HPDE6-E6E7 (cell line): ENCODE results near the gene CNTNAP4.

Experiments
- DNase-seq: peaks from one replicate; pipeline ENCODE4 v3.0.0; 2011; ENCODE audit warnings: missing footprints; ENCODE audit errors: extremely low spot score

The CNTNAP4 gene

DNA sequence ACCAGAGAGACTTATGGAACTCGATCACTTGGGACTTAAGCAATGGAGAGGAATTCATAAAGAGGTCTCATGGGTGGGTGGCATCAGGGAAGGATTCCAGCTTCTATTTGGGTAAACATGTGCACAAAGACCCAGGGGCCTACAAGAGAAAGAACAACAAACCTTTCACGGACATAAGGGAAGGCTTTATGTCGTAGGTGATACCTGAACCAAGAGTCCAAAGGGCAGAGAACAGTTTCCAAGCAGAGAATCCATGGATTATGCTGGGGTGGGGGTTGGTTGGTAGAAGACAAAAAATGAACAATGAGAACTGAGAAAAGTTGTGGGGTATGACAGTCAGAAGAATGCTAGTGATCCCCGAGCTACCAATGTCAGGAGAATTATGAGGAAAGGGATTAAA lies 119.8 kb downstream of the CNTNAP4 start:
- DNase-seq = no peak

DNA sequence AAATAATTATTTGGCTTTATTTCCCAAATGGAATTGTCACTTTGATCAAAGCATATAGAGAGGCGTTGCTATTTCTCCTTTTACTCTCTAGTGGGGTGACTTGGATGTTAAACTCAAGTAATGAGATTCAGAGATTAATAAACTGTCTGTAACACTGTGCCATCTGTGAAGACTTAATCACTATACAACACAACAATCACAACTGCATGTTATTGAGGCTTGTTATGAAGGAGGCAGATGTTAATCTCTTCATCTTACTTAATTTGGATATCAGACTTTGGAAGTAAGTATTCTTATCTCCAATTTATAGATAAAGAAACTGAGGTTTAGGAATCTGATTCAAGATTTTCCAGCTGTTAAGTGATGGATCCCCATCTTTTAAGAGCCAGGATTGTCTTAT lies 132.5 kb downstream of the CNTNAP4 start:
- DNase-seq = no peak

DNA sequence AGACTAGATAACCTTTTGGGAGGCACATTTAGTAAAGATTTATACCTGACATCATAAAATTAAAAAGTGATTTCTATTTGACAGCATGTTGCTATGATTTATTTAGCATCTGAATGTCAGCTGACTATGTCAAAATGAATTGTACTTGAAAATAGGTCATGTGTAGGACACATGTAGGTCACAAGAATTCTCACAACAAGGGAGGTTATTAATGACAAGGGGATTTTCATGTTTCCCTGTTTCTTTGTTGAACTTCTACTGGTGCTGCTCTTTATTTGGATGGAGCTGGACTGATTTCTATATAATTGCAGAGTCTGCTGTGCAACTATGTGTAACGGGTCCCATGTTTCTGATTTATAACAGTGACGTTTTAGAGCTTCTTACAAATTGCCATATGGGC lies 144.4 kb downstream of the CNTNAP4 start:
- DNase-seq = no peak

DNA sequence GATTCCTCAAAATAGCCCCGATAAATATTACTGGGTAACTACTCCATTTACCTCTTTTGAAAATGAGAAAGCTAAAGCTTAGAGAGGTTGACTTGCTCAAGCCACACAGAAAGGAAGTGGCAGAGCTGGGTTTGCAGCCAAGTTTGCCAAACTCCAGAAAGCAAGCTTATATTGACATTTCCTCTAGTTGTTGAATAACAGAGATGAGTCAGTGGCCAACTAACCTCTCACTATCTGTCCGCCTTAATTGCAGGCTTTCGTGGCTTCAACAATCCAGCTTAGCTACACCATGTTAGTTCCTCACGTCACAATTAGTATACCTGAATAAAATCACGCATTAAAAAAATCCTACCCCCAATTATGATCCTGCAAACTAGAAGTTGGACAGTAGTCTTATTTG lies 151.7 kb downstream of the CNTNAP4 start:
- DNase-seq = no peak

DNA sequence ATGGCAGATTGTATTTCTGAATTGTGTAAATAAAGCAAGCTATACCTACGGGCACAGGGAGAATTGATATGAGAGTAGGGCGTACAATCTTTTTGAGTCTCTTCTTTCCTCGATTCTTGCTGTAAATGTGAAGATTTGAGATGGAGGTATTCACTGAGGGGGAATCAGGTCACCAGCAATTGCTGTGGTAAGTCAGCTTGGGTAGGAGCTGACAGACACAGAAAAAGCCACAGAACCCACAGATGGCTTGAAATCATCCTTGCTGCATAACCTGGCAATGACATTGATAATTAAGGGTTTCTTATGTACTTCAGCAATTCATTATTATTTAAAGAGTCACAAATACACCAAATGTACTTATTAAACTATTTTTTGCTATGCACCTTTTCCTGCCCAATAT lies 164.2 kb downstream of the CNTNAP4 start:
- DNase-seq = no peak

DNA sequence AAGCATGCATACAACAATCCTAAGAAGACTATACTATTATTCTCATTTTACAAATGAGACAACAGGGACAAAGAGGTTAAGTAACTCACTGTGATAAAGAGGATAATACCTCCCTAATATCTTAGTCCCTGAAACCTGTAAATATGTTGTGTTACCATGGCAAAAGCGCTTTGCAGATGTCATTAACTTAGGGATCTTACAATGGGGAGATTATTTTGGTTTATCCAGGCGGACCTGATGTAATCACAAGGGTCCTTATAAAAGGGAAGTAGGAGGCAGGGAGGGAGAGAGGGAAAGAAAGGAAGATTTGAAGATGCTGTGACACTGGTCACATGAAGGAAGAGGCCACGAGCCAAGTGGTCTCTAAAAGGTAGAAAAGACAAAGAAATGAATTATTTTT lies 164.7 kb downstream of the CNTNAP4 start:
- DNase-seq = no peak

DNA sequence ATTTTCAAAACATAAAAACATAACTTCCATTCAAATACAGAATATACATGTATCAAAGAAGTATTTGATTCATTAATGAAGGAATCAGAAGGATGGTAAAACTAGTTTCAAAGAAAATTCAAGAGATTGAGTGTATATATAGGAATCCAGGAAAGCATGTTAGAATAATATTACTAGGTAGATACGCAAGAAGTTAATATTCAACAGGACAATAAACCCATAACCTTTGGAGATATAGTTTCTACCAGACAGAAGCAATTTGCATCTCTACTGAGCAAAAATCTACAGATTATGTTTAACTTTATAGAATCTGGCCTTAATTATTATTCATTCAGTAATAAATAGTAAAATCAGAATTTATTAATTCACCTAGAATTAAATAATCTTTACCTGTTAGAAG lies 166.8 kb downstream of the CNTNAP4 start:
- DNase-seq = no peak

DNA sequence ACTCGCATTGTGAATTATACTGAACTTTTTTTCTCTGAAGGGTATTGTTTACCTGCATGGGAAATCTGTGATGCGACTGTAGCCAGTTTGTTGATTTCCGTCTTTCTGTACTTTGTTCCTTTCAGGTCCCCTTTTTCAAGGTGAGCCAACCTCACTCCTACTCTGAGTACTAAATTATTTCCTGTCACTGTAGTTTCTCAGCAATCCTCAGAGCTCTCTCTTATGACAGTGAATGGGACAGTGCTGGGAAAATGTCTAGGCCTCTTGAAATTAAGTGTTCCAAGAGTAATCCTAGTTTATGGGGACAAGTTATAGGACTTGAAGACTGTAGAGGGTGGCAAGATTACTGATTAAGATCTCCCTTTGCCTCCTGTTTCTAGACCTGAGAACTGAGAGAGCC lies 167.6 kb downstream of the CNTNAP4 start:
- no peak for DNase-seq

DNA sequence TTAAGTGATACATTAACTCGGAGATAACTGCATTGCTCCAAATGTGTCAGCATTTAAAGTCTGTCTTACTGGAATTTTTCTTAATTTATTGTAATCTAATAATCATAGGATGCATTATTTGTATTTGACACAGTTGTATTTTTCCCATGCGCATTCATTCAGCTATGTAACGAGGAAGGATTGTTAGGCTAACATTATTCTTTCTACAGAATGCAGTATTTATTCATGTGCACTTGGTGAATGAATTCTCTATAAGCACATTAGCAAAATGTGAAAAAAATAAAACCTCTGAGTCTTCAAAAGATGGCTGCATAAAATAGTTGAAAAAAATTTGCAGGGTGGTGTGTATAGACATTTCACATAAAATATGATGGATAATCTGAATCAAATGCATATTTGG lies 168.6 kb downstream of the CNTNAP4 start:
- DNase-seq = no peak

DNA sequence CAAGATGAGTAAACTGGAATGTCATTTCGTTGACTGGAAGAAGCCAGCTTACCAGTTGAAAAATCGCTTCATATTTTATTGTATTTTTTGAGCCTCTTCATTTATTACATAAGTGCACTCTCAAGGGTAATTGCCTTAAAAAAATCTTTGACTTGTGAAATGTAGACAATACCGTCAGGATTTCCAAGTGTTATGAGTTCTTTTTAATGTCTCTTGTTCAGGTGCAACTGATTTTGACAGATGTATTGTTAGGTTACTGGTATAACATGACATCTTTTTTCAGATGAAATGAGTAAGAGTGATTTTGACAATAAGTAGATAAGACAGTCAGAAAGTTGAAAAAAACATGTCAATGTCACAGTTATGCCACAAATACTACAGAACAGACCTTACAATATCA lies 169.1 kb downstream of the CNTNAP4 start:
- no peak for DNase-seq

DNA sequence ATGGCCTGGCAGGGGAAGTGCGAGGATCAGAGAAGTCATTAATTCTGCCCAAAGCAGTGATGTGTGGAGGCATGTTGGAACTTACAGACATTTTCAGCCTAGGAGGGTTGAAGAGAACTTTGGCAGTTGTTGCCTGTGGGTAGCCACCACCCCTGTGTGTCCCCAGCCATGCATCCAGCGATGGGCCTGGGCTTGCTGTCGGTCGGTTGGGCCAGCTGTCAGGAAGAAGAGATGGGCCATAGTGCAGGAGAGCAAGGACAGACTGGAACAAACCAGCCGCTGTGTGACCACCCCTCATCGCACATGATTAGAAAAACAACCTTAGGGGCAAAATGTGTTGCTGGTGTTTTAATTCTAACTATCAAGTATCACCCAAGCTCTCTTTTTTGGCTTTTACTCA lies 173.7 kb downstream of the CNTNAP4 start:
- no peak for DNase-seq

DNA sequence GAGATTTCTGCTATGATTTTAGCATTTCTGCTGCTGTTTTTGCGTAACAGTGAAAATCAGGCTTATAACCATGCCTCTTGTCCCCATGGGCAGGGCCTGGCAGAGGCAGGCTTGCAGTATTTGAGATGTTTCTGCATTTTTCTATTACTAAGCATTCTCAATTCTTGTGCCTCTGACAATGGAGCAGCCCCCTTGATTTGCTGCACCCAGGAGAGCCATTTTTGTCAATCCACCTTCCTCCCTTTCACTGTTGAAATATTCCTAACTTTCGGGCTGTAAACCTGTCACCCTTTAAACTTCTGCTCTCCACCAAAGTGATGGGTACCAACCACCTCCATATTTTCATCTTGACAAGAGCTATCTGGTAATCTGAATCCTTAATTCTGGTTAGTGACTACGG lies 178.1 kb downstream of the CNTNAP4 start:
- no peak for DNase-seq

DNA sequence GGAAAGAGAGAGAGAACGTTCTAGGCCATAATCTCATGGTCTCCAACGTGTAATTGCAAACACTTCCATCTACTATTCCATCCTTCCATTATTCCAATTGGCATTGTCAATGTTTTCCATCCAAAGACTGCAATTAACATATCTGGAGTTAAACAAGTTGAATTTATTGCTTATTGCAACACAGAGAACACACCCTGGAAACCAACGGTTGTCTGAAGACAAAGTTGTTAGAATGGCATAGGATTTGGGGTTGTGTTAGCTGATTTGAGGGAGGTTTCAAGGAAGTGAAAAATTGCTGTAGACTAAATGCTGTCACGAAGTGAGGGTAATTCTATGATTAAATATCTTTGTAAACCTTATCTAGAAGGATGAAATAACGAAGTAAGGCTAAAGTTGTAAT lies 178.8 kb downstream of the CNTNAP4 start:
- no peak for DNase-seq

DNA sequence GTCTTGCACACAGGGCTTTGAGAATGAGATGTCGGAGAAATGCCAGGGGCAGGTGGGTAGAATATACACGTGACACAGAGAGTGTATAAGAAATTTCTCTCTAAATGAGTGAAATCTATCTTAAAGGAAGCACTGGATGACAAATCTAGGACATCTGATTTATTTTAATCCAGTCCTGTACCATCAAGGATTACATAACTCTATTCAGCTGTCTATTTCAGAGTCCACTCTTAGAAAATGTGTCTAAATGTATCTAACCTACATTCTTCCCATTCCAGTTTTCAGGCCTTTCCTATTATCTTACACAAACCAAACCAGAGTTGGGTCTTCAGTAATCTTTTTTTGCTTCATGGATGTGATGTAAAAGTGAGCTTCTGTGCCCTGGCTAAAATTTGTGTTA lies 181.9 kb downstream of the CNTNAP4 start:
- DNase-seq = no peak

DNA sequence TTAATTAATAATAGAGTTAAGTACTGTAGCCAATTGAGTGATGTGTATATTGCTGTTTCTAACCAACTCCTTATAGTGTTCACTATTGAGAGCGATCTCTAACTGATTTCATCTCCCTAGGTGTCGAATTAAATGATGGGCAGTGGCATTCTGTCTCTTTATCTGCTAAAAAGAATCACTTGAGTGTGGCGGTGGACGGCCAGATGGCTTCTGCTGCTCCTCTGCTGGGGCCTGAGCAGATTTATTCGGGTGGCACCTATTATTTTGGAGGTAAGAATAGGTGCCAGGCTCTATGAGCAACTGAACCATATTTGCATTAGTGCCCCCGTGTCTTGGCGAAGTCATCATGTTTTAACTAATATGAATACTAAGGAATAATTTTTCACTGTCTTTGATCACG lies 184.6 kb downstream of the CNTNAP4 start:
- no peak for DNase-seq

DNA sequence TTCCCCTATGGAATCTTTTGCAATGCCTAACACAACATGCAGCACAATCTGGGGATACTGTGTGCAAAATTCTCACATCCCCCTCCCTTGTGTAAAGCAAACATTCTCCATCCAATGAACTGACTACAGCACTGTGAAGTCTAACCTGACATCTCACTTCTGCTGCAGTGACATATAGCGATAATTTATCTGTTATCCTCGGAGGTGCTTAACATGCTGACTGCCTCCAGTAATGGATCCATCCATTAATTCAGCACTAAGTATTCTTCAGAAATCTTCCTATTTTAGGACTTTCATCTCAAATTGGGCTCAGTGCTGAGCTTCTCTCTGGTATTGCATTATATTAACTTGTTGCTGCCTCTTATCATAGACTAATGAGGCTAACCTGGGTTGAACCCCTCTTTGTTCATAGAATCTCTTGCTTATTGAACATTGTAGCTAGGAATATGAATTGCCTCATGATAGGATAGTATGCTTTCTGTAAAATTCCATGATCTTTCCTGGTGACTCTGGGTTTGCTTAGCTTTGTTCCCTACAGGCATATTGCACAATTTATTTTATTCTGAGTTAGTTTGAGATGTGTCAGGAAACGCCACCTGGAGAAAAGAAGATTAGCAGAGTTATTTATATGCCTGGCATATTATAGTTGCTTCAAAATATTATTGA lies 187.9 kb downstream of the CNTNAP4 start:
- no peak for DNase-seq

DNA sequence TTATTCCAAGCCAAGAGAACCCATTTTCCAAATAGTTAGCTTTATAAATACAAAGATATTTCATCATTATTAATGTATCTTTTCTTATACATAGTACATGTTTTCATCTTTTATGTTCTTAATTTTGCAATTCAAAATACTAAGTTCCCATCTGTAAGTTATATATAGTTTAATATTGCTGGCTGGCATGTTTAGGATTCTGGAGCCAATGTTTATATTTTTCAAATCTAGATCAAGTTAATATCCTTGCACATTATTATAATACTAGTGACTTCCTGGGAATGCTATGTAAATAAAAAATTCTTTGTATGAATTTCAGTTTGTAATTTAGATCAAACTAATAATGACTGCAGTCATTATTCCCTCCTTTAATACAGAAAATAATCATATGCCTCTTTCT lies 189.7 kb downstream of the CNTNAP4 start:
- DNase-seq = no peak

DNA sequence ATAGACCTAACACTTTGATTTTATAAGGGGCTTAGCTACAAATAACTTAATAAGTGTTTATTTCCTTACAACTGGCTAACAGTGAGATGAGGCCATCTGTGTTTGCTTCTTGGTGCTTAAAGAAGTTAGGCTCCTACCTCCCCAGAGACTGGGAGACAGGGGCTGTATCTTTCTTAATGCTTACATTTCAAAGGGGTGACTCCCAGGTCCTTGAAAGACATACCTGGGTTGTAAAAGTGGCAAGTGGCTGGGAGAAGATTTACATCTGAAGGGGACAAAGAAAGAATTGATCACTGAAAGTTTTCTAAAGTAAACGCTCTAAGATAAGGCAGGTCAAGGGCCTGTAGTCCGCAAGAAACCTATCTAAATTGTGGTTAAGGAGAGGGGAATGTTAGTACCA lies 196.8 kb downstream of the CNTNAP4 start:
- DNase-seq = no peak

DNA sequence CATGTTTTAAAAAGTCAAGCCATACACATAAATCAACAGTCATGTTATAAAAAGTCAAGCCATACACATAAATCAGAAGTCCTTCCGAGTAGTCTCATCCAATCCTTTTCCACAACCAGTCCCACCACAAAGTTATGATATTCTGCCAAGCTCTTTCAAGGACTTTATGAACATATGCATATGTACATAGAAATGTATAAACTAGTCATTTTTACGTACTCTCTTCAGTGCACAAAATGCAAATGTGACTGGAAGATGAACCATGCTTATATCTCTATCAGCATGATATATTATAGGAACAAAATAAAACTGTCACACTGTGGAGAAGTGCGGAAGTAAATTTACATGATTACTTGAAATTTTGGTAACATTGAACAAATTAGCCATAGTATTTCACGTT lies 200.9 kb downstream of the CNTNAP4 start:
- DNase-seq = no peak

DNA sequence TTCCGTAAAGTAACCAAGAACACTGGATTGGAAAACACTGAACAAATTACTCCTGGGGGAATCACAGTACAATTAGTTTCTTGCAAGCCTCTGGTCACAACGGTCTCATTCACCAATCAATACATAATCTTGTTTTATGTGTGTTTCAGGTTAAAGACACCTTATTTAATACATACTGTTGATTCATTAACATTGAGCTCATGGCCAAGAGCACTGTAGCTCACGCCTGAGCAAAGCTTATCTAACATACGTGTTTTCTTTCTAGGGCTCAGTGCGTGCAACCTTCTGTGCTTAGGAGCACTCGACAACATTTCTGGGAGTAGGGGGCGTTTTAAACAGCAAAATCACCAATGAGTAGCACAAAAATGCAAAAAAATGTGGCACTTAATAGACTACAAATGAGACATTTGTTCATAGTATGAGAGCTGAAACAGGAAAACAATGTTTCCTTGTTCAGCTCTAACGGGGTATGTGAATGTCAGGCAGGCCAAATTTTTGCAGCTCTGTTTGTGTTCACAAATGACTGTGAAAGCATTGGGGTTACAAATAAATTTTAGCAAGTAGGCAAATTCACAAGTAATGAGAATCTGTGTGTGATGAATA lies 206.2 kb downstream of the CNTNAP4 start:
- DNase-seq = no peak

DNA sequence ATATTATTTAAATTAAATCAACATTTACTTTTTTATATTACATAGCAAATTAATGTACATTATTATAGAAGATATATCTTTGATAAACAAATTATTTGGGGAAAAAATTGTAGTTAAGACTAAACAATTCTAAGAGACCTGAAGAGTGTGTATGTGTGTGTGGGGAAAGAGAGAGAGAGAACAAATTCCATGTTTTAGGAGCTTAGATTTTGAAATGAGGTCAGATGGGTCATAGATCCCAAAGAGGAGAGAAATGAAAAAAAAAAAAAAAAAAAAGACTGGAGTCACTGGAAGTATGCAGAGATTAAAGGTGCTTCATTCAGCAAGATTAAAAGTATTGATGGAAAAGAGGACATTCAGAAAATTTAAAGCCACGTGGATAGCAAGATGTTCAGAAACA lies 206.8 kb downstream of the CNTNAP4 start:
- DNase-seq = no peak

DNA sequence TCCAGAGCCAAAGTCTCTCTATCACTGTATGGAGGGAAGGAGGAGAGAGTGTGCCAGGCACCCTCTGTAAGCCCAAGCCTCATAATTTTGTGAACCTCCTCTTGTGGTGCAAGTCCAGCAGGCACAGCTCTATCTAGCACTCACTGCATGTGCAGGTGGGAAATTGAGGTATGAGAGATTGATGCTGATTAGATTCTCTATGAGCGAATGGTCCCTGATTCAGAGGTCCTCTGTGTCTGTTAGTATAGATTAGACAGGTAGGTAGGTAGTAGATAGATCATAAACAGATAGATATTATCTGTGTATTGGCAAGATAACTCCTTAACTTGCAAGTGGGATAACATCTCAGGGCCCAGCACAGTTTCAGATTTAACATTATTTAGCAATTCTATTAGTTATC lies 209.5 kb downstream of the CNTNAP4 start:
- no peak for DNase-seq

DNA sequence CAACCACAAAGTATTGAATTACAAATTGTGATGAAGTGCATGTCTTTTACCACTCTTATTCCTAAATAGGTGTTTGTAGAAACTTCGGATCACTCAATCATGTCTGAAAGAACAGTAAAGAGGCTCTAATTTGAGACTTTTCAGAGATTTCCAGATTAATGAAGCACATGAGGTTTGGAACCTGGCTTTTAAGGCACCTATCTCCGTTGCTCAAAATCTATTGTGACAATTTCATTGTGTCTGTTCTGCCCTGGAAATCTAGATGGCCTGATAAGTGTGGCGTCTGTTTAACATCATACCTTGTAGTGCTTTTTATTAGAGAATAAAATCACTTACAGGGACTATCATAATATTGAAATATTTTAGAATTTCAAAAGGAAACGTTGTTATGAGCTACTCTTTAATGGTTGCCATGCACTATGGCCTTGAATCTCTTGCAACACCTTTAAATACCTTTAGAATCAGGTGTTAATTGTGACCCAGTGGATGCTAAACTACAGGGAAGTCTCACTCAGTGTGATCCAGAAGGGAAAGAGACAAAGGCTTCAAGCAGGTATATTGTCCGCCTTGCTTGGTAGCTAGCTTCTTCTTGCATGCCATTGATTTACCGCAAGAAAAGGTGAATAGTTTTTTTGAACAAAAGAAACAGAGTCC lies 210.3 kb downstream of the CNTNAP4 start:
- DNase-seq = no peak

DNA sequence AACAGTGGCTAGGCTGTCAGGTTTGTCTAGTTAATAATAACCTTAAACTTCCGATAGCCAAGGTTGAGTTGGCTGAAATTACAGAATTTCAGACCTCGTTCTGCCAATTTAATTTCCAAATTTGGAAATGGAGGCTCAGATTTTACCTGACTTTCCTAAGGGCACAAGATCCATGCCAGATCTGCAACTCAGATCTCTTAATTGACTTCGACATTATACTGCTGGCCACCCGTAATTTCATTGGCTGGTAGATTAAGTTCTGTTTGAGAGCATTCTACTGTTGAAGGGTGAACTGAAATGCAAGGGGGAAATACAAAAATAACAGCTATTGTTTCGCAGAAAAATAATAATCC lies 210.8 kb downstream of the CNTNAP4 start:
- no peak for DNase-seq
